ENCODE measurements around the gene BTBD16.

GRCh38 chr10:122230222-122230621 is 40.9 kb upstream of the BTBD16 start:
- TF ChIP-seq POLR2A (IDR thresholded peaks at IDR 0.05; ENCODE audit: low read depth, low read length) = no peak
- TF ChIP-seq POLR2AphosphoS5 (IDR thresholded peaks at IDR 0.05; ENCODE audit: low read depth, low read length) = no peak
- TF ChIP-seq TAF1 (IDR thresholded peaks at IDR 0.05; ENCODE audit: borderline replicate concordance, low read depth, low read length) = no peak

All from GM12892 (cell line).